HG02938 (cell line): ENCODE data around the gene TULP1.
"Not testable (repeated sequence)": the region's sequence is repeated elsewhere in the genome, so short reads cannot be mapped to it uniquely, and the experiment has no call there.

ENCODE experiments used
- ATAC-seq: cut with Tn5 transposase; IDR thresholded peaks from one replicate; pipeline ENCODE4 v1.9.1; 2021; ENCODE audit warnings: mild to moderate bottlenecking, moderate library complexity; ENCODE audit not compliant: unreplicated experiment

Gene TULP1

GRCh38 chr6:35512740-35513139, at the start of gene TULP1:
TSS of gene TULP1 (minus strand) at chr6:35512896. CDS start at chr6:35512858, 38 bp downstream.
- ATAC-seq, result no peak

DNA sequence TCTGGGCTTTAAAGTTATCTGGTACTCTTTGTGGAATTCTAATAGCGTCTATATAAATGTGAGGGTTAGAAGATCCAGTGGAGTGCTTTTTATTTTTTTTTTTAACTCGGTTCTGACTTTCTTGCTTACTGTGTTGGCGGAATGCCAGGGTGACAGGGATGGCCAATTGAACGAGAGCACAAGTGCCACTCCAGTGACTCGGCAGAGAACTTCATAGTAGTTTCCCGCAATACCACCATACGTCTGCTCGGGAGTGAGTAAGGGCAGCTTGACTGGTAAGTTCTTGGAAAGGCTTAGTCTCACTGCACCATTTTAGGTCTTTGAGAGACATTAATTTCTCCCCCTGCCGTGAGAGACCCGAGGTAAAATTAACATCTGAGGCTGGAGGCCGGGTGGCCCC, 49.4 kb upstream of the TULP1 start:
- ATAC-seq, result no peak

DNA sequence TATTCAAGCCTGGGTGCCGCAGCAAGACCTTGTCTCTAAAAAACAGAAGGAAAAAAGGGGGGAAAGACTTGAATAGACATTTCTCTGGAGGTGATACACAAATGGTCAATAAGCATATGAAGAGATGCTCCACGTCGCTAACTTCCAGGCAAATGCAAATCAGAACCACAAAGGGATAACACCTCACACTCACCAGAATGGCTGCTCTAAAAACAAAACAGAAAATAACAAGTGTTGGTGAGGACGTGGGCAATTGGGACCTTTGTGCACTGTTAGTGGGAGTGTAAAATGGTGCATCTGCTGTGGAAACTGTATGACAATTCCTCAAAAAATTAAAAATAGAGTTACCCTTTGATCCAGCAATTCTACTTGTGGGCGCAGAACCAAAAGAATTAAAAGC, 48.4 kb upstream of the TULP1 start:
- ATAC-seq, result no peak

DNA sequence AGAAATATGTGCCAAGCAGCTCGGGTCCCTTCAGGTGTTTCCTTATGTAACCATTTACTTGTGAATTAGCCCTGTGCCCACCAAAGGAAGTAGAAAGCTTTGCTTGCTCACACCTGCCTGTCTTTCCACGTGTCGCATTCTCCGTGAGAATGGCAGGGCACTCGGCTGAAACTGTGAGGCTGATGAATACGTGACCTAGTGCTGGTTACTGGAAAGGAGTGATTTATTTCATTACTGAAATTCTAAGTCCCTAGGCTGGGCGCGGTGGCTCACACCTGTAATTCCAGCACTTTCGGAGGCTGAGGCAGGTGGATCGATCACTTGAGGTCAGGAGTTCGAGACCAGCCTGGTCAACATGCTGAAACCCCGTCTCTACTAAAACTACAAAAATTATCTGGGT, 45.9 kb upstream of the TULP1 start:
- ATAC-seq, result no peak

- no peak for ATAC-seq
Observed at GRCh38 chr6:35557239-35557638, 44.5 kb upstream of the TULP1 start.

DNA sequence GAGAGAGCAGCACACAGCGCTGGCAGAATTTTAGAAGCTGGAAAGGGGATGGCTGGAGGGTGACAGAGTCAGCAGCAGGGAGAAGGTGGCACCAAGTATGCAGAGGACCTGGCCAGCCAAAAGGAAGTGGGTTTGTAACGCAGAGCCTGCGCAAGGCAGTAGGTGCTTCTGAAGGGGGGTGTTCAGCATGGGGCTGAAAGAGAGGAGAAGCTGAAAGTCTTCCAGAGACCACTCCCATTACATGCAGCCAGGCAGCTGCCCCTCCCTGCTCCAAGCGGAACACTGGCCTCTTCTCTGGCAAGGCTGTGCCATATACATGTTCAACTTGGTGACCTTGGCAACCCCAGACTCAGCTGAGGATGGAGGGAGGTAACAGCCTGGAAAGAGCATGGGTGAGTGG, 42.1 kb upstream of the TULP1 start:
- ATAC-seq, result no peak

GRCh38 chr6:35553315-35553714, 40.6 kb upstream of the TULP1 start:
- ATAC-seq, result no peak

DNA sequence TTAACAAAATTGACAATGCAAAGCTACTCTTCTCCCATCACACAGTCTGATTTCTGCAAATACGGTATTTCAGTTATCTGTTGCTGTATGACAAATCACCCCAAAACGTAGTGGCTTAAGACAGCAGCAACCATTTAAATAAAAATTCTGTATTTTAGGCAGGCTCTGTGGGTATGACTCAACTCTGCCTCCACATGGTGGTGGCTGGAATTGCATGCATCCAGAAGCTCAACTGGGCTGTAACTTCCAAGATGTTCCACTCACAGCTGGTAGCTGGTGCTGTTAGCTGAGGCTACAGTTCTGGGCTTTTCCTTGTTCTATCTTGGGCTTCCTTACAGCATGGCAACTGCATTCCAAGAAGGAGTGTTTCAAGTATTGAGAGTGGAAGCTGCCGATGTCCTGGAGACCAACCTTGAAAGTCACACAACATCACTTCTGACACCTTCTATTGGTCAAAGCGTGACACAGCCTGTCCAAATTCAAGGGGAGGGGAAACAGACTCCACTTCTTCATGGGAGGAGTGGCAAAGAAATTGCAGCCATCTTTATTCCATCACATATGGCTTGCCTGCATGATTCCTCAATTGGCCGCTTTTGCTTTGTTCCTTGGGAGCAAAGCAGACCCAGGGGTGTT, 39.7 kb upstream of the TULP1 start:
- ATAC-seq, result no peak

- no peak for ATAC-seq
Observed at GRCh38 chr6:35550437-35550836, 37.7 kb upstream of the TULP1 start.

DNA sequence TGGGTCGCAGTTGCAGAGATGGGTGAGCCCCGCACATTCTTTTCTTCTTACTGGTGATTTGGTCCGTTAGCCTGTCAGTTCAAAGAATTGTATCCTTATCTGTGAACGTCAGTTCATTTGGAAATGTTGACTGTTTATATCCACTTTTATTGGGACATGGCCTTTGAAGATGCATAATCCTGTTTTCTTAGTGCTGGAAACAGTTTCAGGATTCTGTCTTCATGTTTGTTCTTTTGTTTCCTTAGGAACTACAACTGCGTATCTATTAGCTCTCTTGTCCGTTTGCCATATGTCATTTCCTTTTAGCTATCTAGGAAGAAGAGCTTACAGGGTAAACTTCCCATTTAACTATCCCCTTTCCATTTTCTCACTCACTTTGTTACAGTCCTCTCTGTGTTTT, 35.0 kb upstream of the TULP1 start:
- no peak for ATAC-seq

GRCh38 chr6:35544769-35545361, 32.2 kb upstream of the TULP1 start:
- ATAC-seq, result no peak

GRCh38 chr6:35543459-35544193, 30.9 kb upstream of the TULP1 start:
- ATAC-seq, result no peak

DNA sequence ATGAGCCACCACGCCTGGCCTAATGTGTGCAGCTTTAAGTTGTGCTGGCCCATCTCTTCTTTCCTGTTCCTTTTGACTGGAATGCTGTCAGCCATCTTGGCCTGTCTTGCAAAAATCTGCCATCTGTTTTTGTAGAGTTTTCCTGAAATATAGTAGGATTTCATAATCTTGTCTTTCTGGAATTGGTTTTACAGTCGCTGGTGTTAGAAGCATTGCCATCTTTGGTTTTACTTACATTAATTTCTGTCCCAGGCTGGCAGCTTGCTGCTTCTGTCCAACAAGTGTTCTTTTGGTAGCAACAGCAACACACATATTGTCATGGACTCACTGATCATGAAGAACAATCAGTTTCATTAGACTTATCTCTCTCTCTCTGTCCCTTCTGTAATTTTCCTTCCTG, 29.1 kb upstream of the TULP1 start:
- ATAC-seq, result no peak

- no peak for ATAC-seq
Observed at GRCh38 chr6:35539223-35539622, 26.5 kb upstream of the TULP1 start.

DNA sequence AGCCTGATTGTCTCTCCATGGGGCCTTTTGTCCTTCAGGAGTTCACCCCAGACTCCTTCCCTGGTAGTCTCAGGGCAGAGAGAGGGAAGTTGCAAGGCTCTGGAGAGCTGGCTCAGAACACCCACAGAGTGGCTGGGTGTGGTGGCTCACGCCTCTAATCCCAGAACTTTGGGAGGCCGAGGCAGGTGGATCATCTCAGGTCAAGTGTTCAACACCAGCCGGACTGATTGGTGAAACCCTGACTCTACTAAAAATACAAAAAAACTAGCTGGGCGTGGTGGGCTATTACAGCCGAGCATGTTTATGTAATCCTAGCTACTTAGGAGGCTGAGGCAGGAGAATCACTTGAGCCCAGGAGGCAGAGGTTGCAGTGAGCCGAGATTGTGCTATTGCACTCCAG, 23.2 kb upstream of the TULP1 start:
- not testable (repeated sequence) for ATAC-seq

- ATAC-seq, result no peak
Observed at GRCh38 chr6:35534407-35535170, 21.9 kb upstream of the TULP1 start.

DNA sequence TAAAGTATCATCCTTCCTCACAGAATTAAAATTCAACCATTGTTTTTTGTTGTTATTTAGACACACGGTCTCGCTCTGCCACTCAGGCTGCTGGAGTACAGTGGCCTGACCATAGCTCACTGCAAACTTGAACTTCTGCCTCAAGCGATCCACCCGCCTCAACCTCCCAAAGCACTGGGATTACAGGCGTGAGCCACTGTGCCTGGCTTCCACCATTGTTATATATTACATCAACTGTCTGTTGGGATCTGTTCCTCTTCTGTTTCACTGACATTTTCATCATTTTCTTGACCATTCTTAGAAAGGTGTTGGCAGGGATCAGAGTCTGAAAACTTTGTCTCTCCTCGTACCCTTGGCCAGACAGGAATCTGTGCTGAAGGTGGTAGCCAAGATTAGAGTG, 21.3 kb upstream of the TULP1 start:
- no peak for ATAC-seq

GRCh38 chr6:35532126-35532525, 19.4 kb upstream of the TULP1 start:
- no peak for ATAC-seq

DNA sequence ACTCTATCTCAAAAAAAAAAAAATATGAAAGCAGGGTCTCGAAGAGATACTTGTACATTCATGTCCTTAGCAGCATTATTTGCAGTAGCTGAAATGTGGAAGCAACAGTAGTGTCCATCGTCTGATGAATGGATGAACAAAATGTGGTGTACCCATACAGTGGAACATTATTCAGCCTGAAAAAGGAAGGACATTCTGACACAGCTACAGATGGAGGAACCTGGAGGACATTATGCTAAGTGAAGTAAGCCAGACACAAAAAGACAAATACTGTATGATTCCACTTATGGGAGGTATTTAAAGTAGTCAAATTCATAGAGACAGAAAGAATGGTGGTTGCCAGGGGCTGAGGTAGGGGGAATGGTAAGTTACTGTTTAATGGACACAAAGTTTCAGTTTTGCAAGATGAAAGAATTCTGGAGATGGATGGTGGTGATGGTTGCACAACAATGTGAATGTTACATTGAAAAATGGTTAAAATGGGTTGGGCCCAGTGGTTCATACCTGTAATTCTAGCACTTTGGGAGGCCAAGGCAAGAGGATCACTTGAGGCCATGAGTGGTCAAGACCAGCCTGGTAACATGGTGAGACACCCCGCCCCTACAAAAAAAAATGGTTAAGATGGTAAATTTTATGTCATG, 11.8 kb upstream of the TULP1 start:
- ATAC-seq, result no peak

- ATAC-seq, result no peak
Observed at GRCh38 chr6:35522660-35523658, 10.3 kb upstream of the TULP1 start.
